Measurements from ENCODE around the gene TOM1.
"Not testable (repeated sequence)": the region's sequence is repeated elsewhere in the genome, so short reads cannot be mapped to it uniquely, and the experiment has no call there.

Gene TOM1

DNA sequence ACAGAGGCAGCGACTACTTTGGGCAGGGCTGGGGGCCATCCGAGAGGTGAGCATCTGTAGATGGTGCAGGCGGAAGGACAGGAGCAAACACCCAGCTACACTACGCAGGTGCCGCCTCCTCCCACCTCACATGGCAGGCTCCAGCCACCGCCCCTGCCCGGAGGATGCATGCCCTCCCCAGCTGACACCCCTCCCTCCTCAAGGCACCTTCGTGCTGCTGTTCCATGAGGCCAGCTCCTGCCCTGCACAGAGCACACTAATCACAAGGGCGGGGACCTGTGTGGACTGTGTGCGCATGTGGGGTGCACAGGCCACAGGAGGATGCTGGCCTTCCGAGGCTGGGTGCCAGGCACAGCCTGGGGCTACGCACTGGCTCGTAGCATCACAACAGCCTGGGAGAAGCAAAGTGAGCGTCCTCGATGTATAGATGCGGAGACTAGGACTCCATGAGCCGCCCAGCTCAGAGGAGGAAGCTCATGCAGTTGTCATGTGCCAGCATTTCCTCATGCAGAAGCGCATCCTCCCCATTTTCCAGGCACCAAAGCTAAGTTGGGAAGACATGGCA is 48.4 kb downstream of the TOM1 start:
- no peak for DNase-seq

DNA sequence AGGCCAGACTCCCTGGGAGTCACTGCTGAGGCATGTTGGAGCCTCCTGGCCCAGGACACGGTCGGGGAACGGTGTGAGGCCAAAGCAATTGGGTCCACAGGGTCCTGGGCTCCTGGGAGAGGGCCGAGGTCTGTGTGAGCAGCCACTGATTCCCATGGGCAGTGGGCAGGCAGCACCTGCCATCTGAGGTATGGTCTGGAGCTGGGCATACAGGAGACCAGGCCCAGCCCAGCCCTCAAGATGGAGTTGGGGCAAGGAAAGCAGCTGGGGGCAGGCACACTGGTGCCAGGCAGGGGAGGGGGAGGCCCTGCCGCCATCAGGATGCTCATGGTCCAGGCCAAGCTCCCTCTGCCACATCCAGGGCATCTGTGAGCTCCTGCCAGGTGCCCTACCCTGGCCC is 49.0 kb downstream of the TOM1 start:
- no peak for DNase-seq

DNA sequence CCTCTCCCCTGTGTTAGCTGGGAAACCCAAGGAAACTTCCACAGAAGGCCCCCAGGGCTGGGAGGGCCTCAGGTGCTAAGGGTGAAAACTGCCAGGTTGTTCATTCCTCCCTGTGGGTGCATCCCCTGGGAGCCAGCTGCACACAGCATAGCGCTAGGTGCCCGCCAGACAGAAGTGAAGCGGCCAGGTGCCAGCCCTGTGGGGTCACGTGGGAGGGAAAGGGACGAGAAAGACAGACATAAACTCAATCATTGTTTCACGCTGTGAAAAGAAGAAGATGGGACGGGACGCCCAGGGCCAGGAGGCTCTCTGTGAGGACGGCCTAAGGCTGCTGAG is 49.6 kb downstream of the TOM1 start:
- DNase-seq: no peak

DNA sequence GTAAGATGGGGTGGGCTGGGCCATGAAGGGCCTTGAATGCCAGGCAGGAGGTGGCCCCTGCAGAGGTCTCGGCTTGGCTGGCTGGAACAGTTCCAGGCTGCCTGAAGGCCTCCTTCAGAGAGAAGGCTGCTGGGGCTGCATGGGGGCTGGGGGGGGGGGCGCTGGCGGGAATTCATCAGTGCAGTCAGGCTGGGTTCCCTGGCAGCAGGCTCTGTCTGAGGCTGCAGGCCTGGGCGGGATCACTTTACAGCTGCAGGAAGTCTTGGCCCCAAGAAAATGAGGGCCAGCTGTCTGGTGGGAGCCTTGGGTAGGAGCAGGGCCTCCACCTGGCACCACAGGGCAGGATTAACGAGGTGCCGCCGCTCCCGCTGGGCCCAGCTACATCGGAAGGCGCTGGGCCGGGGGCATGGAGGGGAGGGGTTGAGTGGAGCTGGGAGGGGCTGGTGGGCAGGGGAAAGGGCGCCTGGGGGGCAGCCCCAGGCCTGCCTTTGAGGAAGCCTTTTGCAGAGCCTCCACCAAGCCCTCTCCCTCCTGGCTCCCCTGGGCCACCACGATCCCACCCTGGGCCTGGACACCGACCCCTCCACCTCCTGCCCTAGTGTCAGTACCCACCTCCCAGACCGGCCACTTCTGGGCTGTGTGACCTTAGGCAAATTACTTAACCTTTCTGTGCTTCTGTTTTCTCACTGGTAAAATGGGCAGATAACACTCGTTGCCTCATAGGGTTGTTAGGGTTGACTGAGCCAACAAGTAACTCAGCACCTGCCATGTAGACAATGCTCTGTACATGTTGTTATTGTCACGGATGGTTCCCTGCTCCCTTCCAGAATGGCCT is 50.2 kb downstream of the TOM1 start:
- DNase-seq: no peak

DNA sequence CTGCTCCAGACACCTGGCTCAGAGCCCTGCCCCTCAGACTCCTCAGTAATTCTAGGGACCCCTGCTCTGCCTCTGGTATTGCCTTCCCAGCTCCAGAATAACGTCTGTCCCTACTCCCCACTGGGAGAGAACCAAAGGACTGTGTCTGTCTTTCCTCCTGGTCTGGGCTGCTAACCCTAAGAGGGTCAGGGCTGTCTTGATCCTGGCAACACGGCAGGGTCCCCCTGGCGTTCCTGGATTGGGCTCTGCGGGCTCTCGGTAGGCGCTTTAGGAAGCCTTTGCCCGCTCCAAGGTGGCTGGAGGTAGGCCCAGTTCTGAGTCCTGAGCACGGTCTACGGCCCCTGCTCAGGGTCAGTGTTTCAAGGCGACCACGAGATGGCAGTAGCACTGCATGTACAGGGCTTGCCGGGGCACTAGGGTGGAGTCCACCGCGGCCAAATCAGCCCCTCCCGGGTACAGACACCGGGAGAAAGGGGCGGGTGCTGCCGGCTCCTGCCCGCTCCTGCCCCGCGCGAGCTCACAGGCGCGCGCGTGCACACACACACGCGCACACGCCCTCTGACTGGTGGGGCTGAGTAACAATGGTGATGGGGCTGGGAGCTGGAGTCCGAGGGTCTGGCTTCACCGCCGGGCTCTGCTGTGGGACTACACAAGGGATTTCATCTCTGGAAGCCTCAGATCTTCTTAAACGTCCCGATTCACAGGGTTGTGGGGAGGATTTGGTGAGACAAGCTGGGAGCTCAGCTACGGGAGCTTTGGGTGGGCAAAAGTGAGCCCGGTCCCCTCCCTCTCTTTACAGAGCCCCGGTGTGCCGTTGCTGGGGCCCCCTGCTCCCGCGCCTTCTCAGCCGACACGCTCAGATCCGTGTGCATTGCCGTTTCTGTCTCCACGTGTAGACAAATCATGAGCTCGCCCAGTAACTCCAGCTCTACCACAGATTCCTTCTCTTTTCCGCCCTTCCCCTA is 51.1 kb downstream of the TOM1 start:
- DNase-seq: peak; percentile 87 to 91

GRCh38 chr22:35352214-35353111 is 52.8 kb downstream of the TOM1 start:
- peak; percentile 74 to 81 for DNase-seq

DNA sequence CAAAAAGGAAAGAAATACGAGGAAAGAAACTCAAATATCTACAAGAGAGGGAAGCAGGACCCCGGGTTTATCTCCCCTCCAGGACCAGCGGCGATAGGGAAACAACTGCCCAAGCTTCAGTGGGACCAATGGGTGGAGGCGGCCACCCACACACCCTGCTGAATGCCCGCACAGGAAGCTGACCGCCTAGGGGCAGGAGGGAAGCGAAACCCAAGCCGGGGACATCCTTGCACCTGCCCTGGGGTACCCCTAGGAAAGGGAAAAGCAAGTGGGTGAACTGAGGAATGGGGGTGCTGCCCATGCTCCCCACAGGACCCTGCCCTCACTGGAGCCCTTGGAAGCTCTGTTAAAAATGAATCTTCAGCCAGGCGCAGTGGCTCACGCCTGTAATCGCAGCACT is 53.6 kb downstream of the TOM1 start:
- DNase-seq: no peak

DNA sequence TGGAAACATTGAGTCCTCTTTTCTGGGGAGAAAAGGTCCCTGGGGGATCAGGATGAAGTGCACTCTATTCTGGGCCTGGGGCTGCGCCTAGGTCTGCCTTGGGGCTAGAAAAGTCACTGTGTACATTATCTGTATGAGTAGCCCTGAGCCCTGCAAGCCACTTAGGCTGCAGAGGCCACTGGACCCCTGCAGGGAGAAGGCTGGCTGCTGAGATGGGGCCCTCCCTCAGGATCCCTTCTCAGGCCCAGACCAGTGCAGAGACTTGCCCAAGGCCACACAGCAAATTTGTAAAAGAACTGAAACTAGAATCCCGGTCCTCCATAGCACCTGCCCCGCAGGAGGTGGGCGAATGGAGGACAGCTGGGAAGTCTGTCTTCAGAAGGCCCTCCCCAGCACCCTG is 54.4 kb downstream of the TOM1 start:
- no peak for DNase-seq

DNA sequence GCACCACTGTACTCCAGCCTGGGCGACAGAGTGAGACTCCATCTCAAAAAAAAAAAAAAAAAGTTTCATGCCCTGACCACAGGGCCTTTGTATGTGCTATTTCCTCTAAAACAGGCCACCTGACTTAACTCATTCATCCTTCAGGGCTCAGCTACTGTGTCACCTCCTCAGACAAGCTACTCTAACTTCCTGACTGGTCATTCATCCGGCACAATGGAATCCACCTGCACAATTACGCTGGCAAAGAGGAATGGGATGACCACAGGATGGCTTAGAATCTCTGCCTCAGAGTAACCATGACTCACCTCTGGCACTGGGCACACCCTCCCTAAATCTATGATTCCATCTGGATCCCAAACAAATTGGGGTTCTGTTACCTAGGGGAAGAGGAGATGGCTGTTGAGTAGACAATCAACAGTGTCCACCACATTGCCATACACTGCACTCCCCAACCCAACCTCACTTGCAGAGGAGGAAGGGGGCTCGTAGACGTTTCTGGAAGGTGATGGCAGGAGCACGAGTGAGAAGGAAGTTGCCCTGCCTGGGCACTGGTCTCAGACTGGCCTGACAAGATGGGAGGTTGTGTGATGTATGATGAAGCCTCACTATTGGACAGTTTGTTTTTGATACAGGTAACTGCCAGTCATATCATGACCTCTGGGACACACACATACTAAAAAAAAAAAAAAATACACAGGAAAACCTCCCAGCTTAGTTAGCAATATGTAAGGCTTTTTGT is 58.4 kb downstream of the TOM1 start:
- no peak for DNase-seq

DNA sequence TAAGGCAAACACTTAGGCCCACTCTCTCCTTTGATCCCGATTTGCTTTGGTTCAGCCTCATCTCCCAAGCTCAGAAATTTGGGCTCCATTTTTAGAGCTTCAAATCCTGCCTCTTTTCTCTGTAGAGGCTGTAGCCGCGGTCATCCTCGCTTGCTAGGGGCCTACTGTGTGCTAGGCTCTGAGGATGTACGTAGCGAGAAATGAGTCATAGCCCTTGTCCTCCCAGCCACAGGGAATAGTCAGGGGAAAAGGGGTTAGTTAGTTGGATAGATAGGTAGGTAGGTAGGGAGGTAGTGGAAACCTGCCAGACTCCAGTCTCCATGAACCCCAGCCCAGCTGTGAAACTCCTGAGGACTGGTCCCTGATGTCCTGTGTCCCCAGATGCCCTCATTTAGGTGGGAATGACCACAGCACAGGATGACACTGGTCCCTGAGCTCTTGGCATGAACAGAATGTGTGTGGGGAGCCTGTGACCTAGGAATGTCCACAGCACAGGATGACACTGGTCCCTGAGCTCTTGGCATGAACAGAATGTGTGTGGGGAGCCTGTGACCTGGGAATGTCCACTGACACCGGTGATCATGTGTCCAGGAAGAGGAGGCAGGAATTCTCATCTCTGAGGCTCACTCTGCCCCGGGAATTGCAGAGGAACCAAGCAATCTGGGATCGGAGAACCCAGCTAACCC is 59.8 kb downstream of the TOM1 start:
- DNase-seq: no peak

DNA sequence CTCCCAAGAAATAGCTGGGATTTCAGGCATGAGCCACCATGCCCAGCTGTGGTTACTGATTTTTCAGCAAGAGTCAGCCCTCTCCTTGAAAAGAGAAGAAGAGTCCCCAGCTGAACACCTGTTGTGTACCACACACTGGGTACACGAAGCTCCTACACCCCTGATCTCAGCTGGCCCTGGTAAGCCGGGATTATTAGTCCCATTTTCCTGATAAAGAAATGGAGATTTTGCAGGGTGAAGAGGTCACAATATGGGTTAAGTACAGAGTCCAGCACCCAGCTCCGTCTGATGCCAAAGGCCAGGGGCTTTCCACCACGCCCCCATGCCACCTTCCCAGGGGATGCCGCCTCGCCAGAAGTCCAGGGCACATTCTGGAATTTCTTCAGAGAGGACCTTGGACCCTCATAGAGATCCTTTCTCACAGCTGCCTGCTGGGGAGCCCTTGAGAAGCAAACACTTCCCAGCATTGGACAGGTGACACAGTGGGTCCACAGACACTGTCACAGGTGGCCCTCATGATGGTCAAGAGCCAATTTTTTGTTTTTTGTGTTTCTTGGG is 61.4 kb downstream of the TOM1 start:
- DNase-seq: no peak

GRCh38 chr22:35363566-35364086 is 63.9 kb downstream of the TOM1 start:
- no peak for DNase-seq

DNA sequence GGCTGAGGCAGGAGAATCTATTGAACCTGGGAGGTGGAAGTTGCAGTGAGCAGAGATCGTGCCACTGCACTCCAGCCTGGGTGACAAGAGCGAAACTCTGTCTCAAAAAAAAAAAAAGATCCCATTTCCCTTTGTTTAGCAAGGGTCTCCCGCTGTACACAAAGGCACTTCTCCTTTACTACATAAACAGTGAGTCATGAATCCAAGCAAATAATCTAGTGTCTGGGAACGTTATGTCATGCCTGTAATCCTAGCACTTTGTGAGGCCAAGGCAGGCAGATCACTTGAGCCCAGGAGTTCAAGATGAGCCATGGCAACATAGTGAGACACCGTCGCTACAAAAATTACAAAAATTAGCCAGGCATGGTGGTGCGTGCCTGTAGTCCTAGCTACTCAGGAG is 64.5 kb downstream of the TOM1 start:
- DNase-seq: not testable (repeated sequence)

DNA sequence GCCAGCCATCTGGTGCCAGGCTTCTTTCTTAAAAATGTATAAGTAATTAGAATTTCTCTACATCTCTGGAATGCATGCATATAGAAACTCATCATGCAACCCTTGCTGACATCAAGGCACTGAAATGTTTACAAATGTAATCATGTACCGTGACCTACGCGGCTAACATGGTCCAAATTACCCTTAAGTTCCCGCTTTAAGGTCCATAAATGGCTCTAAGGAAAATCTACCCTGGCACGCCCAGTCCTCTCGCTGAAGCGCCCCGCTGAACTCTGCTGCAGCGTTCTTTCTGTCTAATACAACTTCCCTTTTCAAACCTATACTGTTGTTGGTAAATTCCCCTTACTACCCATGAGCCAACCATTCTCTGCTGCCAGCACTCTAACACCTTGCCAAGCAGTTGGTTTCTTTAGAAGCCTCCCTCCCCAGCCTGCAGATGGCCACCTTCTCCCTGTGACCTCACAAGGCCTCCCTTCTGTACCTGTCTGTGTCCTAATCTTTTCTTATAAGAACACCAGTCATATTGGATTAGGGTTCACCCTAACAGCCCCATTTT is 67.7 kb downstream of the TOM1 start:
- DNase-seq: no peak

- DNase-seq: no peak
These were observed 68.7 kb downstream of the TOM1 start for GRCh38 chr22:35368386-35368785.

DNA sequence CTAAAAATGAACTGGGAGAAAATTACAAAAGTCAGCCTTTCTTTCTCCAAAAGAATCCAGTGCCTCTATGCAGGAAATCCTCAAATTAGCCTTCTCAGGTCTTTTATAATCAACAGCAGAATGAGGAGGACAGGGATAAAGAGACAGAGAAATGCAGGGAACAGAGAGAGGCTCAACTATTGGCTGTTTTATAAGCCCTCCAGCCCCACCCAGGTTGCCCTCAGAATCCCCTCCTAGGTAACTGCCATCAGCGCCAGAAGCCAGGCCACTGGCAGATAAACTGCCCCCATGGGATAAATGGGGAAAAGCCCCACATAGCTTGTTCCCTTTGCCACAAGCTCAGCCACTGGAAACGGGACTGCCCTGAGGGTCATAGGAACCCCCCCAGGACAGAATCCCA is 70.3 kb downstream of the TOM1 start:
- no peak for DNase-seq

GRCh38 chr22:35373781-35374180 is 74.1 kb downstream of the TOM1 start:
- no peak for DNase-seq

GRCh38 chr22:35375031-35375430 is 75.3 kb downstream of the TOM1 start:
- DNase-seq: no peak

DNA sequence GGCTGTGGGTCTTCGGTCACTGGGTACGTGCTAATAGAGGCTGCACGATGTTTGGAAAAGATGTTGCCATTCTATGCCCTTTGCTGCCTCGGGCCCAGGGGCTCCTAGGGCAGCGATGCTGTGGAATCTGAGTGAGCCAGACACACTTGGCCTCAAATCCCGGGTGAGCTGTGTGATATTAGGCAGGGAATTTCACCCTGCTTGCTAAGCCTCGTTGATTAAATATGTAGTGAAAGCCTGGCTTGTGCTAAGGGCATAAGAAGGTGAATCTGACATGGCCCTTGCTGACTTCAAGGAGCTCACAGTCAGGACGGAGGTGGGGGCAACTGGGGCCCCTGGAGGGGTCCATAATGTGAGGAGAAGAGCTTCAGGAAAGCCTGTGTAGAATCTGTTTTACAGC is 75.8 kb downstream of the TOM1 start:
- no peak for DNase-seq

GRCh38 chr22:35376728-35377472 is 77.2 kb downstream of the TOM1 start:
- peak; percentile 38 to 52 for DNase-seq
